GM19468 (cell line): ENCODE measurements around the gene TDRD6.

Experiments
- ATAC-seq: cut with Tn5 transposase; IDR thresholded peaks from one replicate; pipeline ENCODE4 v1.9.1; 2021; ENCODE audit warnings: mild to moderate bottlenecking, moderate library complexity, moderate number of reproducible peaks; ENCODE audit not compliant: unreplicated experiment; ENCODE audit errors: extremely low read depth

The TDRD6 gene

GRCh38 chr6:46684771-46685170 lies 2.9 kb upstream of the TDRD6 start:
- no peak for ATAC-seq

- ATAC-seq: no peak
Observed at GRCh38 chr6:46688117-46688965, 656 bp downstream of the TDRD6 start.

- ATAC-seq: no peak
Observed at GRCh38 chr6:46688966-46689335, 1.3 kb downstream of the TDRD6 start.

- ATAC-seq: no peak
Observed at GRCh38 chr6:46689657-46690056, 2.0 kb downstream of the TDRD6 start.

DNA sequence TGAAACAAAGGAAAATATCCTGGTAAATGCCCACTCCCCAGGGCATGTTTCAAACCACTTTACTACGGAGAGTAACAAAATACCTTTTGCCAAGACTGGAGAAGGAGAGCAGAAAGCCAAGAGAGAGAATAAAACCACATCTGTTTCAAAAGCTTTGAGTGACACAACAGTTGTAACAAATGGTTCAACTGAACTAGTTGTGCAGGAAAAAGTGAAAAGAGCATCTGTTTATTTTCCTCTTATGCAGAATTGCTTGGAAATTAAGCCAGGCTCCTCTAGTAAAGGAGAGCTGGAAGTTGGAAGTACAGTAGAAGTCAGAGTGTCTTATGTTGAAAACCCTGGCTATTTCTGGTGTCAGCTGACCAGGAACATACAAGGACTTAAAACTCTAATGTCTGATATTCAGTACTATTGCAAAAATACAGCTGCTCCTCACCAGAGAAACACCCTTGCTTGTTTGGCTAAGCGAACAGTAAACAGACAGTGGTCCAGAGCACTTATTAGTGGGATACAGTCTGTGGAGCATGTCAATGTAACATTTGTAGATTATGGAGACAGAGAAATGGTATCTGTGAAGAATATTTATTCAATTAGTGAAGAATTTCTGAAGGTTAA lies 2.6 kb downstream of the TDRD6 start:
- ATAC-seq: no peak

GRCh38 chr6:46690911-46691451 lies 3.3 kb downstream of the TDRD6 start:
- ATAC-seq: no peak

DNA sequence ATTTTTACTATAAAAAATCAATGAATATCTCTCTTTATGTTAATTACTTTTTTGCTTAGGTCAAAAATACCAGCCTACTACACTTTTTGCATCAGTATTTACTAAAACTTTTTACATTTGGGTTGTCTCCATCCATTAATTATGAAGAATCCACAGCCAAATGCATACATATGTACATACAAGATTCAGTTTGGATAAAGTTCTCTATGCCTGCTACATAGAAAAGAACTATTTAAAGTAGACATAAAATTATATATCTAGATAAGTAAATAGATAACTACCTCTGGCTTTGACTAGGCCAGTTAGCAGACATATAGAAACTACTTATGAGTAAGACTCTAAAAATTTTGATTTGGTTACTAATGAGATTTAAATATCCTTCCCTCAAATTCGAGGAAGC lies 12.3 kb downstream of the TDRD6 start:
- no peak for ATAC-seq

DNA sequence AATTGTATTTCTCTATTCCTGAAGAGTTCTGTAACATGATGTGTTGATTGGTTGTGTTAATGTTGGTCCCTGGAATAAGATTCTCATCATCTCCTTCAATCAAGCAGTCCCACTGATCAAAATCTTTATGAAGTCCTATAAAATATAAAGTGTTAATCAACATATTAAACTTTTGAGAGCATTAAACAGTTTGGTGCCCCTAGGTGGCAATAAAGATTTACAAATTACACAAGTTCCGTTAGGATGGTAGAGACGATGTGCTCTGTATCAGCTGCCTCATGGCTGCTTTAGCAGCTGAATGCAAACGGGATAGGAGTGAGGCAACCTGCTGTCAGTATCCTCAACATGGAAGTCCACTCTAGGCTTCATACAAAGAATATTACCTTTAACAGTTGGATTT lies 16.9 kb downstream of the TDRD6 start:
- ATAC-seq: no peak

DNA sequence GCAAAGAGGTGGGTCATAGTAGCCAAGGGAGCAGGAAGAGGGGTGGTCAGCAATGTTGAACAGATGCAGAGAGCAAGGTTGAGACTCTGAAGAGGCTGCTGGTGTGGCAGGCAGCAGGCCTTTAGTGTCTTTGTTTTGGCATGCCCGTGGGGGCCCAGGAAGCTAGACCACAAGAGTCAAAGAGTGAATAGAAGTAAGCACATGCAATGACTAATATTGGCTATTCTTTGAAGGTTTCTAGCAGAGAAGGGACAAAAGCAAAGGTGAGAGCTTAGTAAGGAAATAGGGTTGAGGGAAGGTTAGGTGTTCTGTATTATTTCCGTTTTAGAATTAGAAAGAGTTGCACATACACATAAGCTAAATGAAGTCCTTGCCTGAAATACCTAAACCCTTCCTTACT lies 18.8 kb downstream of the TDRD6 start:
- ATAC-seq: no peak

GRCh38 chr6:46711491-46711890 lies 23.8 kb downstream of the TDRD6 start:
- ATAC-seq: no peak

DNA sequence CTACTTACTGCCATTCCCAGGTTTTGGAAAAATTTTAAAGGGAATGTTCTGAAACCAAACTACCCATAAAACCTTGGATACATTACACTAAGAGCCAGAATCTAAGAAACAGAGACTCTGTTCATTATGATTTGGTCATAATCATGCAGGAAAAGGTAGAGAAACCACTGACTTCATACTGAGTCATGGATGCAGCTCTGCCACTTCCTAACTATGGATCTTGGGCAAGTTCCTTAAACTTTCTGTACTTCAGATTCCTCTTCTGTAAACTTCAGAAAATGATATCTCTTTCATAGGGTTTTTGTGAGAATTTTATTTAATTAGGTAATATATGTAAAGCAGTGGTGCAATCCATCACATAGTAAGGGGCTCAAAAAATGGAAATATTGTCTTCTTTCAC lies 27.5 kb downstream of the TDRD6 start:
- ATAC-seq: no peak

- ATAC-seq: no peak
Observed at GRCh38 chr6:46719099-46719498, 31.4 kb downstream of the TDRD6 start.

GRCh38 chr6:46720401-46720800 lies 32.7 kb downstream of the TDRD6 start:
- no peak for ATAC-seq

DNA sequence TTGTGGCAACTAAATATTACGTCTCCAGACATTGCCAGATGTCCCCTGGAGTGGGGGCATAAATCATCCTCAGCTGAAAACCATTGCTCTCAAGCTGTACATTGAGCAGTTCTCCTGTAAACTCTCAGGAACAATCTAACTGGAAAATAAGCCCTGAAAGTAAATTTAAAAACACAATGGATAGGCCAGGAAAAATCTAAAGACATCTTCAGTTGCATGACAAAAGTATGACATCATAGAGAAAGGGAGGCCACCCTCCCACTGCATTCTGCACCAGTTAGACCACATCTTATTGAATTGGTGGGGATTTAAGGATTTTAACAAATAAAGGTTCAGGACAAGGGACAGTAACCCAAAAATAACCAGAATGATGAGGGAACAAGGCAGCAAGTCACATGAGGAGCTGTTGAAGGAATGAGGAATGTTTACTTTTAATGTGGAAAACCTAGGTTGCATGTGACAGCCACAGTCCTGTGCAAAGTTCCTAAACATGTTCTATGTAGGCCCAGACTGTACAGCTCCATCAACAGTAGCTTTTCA lies 42.2 kb downstream of the TDRD6 start:
- ATAC-seq: no peak

DNA sequence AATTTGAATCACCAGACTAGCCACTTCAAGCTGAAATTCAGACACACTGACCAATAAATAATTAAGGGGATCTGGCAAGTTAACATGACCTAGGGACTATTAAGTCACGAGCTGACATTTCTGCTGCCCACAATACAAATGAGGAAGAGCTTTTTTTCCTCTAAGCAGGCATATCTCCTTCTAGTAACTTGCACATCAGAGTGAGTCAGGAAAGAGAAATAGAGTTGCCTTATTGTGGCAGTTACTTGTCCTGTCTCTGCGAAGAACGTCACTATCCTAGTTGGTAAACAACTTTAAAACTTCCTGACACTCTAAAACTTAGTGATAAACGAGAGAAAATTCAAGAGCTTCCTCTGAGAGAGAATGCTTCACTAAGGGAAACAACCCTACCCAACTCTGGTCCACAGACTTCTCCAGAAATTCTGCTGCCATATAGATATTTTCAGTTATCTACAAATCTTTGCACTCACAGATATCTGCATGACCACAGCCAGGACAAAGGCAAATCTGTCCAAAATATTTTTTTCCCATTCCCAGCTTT lies 43.3 kb downstream of the TDRD6 start:
- no peak for ATAC-seq

GRCh38 chr6:46733341-46733801 lies 45.7 kb downstream of the TDRD6 start:
- no peak for ATAC-seq

GRCh38 chr6:46734867-46735719 lies 47.4 kb downstream of the TDRD6 start, which contains the start of gene PLA2G7:
Gene PLA2G7, minus strand, starts transcription at chr6:46735375. Its CDS starts 12,484 bp downstream, at chr6:46722891.
- no peak for ATAC-seq

DNA sequence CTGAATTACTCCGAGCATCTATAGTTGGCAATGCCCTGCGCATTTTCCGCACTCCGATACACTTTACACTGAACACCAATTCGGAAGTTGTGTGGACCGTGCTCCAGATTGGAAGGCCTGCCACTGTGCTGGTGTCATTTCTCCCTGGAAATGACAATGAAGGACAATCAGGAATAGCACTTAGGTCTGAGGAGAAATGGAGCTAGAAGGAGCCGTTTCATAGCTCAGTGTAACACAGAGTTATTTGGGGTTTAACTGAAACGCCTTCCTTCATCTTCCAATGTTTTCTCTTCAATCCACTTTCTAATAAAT lies 48.0 kb downstream of the TDRD6 start:
- ATAC-seq: no peak

- ATAC-seq: no peak
Observed at GRCh38 chr6:46736906-46737305, 49.2 kb downstream of the TDRD6 start.

DNA sequence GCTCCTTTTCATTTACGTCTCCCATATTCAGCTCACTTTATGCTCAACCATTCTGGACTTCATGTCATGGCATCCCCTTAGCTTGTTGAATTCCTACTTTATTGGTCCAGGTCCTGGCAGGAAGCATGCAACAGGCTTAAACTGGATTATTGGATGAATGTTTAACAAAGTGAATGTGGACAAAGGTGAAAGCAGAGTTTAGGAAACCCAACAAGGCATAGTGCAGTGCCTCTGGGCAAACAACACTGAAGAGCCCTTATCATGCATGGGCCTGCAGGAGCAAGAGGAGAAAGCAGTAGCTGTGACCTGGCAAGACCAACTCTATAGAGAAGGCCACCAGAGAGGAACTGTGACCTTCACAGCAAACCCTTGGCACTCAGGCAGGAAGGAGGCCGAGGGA lies 53.8 kb downstream of the TDRD6 start:
- ATAC-seq: no peak
